Activated CD4-positive, alpha-beta T cell treated with anti-CD3 and anti-CD28 coated beads, Interleukin-2, amount 10 ng/mL, durations not matched to agents 24 days and 14 days (primary cell): Measurements from ENCODE around the gene ACAD10. TPM values are rescaled to one million over a fixed set of nuclear protein-coding genes. Genes with fewer than 3 reads are reported as not detected.
A peak's percentile ranks its signal among the peaks of the same experiment; 100 is the strongest.
"Not testable (repeated sequence)": the region's sequence is repeated elsewhere in the genome, so short reads cannot be mapped to it uniquely, and the experiment has no call there.

ENCODE experiments used
- DNase-seq: peaks from one replicate; pipeline ENCODE4 v3.0.0; 2022
- H3K27ac Mint-ChIP-seq: one replicate; pipeline ENCODE4 v1.8.0; 2022; ENCODE audit warnings: mild to moderate bottlenecking, mixed read lengths
- H3K27me3 Mint-ChIP-seq: one replicate; pipeline ENCODE4 v1.8.0; 2022; ENCODE audit warnings: mixed read lengths
- H3K36me3 Mint-ChIP-seq: one replicate; pipeline ENCODE4 v1.8.0; 2022; ENCODE audit warnings: low read depth, mild to moderate bottlenecking, mixed read lengths
- H3K4me1 Mint-ChIP-seq: one replicate; pipeline ENCODE4 v1.8.0; 2021; ENCODE audit warnings: mixed read lengths
- H3K4me3 Mint-ChIP-seq: one replicate; pipeline ENCODE4 v1.8.0; 2022; ENCODE audit warnings: mild to moderate bottlenecking, moderate library complexity, mixed read lengths
- H3K9me3 Mint-ChIP-seq: one replicate; pipeline ENCODE4 v1.8.0; 2021; ENCODE audit warnings: mixed read lengths
- intact Hi-C: fragments of 100-400 bp; cut with micrococcal nuclease; formaldehyde crosslinking; loops from one replicate; pipeline ENCODE4 v1.15.1; 2023
- total RNA-seq: library from RNA; stranded (reverse); gene quantifications from 2 replicates; pipeline ENCODE4 v1.2.3, GENCODE V29; 2022

ACAD10 gene
- total RNA-seq, 1 donor from 2014 or later, result 28.6 TPM

DNA sequence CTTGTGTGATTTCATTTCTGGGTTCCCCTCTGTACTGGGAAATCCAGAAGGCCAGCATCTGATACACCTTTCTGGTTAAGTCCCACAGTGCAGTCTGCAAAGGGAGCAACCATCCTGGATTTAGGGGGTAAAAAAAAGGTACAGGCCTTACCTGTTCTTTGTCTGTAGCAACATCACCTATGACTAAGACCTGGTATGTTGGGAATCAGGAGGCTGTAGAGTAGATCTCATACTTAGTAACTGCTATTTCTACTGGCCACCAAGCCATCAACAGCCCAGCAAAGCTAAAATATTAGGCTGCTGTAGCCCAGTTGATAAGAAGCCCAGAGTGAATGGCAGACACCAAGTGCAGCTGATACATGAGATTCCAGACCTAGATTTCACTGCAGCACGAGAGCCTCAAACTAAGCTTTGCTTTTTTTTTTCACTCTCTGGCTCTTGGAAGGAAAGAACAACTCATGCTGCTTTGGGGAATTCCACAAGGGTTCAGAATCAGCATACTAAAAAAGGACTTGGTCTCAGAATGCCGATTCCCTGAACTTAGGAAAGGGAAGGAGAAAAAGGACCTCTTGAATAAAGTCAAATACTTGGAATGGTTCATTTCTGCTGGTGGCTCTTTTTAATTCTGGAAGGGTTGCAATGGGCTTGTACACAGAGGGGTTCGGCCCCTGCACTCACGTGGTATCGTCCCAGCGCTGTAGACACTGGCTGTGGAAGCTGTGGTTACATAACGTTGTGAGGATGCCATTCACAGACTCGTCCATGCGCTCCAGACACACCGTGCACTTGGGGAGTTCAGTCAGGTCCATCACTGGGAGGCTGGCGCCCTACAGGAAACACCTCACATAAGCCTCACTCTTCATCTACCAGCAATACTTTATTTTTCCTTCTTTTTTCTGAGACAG, 20.6 kb upstream of the ACAD10 start:
- Mint-ChIP-seq H3K27ac (peak overlapping the region; percentile 64), H3K27me3 (no peaks in the 10 kb centered on the region), H3K36me3 (peaks cover 45% of the 10 kb centered on the region), H3K4me1 (peaks cover 4% of the 10 kb centered on the region), H3K9me3 (no peaks in the 10 kb centered on the region), H3K4me3 (no peak overlapping the region)
- intact Hi-C loops, result no loop called here
- DNase-seq, result no peak

DNA sequence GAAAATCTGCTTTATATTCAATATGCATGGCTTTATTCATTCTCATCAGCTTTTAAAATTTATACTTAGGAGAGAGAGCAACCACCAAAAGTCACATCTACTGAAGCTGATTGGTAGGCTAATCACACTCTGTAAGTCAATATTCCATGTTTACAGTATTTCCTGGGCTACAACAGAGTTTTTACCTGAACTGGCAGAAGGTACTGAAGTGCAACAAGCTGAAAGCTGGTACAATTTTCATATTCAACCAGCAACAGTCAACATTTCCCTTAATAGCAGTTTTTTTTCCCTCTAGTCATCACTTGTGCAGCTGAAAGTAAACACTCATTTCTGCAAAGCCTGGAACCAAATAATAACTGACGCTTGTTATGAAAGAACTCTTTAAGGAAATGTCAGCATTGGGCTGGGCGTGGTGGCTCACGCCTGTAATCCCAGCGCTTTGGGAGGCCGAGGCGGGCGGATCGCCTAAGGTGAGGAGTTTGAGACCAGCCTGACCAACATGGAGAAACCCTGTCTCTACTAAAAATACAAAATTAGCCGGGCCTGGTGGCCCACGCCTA, 13.0 kb upstream of the ACAD10 start:
- intact Hi-C loops, result no loop called here

DNA sequence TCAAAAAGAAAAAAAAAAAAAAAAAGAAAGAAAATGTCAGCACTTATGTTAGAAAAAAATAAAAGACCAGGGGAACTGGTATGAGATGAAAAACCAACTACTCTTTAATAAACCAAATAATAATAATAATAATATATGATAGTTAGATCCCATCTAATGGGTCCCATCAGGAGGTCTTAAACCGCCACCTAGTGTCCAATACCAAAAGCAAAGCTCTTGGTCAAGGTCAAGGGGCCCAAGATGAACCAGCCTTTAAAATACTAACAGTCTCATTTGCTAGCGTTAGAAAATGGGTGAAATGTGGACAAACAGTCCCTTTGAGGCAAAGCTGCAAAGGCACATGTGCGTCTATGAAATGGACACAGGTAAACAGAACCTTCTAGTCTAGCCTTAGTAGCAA, 12.3 kb upstream of the ACAD10 start:
- H3K27me3 Mint-ChIP-seq, result no peaks in the 10 kb centered on the region
- H3K4me1 Mint-ChIP-seq, result no peaks in the 10 kb centered on the region
- H3K36me3 Mint-ChIP-seq, result peaks cover 43% of the 10 kb centered on the region
- no peak overlapping the region for H3K27ac Mint-ChIP-seq
- no peak overlapping the region for H3K4me3 Mint-ChIP-seq
- no peaks in the 10 kb centered on the region for H3K9me3 Mint-ChIP-seq
- DNase-seq, result no peak
- intact Hi-C loops, result no loop called here

More for the DNA sequence above, 13.0 kb upstream of the ACAD10 start:
- no peak overlapping the region for H3K27ac Mint-ChIP-seq
- no peaks in the 10 kb centered on the region for H3K4me1 Mint-ChIP-seq
- peaks cover 41% of the 10 kb centered on the region for H3K36me3 Mint-ChIP-seq
- no peaks in the 10 kb centered on the region for H3K9me3 Mint-ChIP-seq
- H3K27me3 Mint-ChIP-seq, result no peaks in the 10 kb centered on the region
- H3K4me3 Mint-ChIP-seq, result no peak overlapping the region
- no peak for DNase-seq

DNA sequence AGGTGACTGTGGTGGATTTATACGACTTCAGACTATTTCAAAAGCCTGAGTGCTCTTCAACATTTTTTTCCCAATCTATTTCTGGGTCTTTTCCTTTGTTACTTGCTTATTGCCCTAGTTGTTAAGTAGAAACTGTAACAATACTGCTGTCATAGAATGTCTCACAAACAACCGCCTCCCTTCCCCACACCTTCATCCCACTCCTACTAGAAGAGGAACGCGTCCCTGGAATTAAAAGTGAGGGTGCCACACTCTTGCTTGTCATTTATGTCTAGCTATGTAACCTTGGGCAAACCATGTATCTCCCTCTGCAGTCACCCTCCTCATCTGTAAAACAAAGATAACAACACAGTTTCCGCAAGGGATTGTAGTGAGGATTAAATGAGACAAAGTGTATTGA, 8.7 kb upstream of the ACAD10 start:
- Mint-ChIP-seq H3K27ac (no peak overlapping the region), H3K4me1 (no peaks in the 10 kb centered on the region), H3K36me3 (peaks cover 46% of the 10 kb centered on the region), H3K4me3 (no peak overlapping the region), H3K9me3 (no peaks in the 10 kb centered on the region), H3K27me3 (no peaks in the 10 kb centered on the region)
- no peak for DNase-seq
- intact Hi-C loops, result no loop called here

DNA sequence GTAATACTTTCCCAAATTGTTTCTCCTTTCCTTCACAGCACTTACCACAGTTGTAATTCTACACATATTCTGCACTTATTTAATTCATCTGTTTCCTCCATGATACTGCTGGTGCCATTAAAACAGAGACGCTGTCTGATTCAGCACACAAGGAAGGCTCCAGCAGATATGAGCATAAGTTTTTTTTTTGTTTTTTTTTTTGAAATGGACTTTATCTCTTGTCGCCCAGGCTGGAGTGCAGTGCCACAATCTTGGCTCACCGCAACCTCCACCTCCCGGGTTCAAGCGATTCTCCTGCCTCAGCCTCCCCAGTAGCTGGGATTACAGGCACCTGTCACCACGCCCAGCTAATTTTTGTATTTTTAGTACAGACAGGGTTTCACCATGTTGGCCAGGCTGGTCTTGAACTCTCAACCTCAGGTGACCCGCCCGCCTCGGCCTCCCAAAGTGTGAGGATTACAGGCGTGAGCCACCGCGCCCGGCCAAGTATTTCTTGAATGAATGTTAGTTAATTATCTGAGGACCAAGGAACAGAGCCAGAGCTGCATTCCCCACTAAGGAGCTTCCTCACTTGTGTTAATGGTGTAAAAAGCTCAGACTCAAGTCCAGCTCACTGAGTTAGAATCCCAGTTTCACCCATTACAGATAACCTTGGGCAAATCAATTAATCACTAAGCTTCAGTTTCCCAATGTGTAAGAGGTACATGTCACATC, 1.2 kb upstream of the ACAD10 start:
- H3K4me1 Mint-ChIP-seq, result peaks cover 28% of the 10 kb centered on the region
- H3K27me3 Mint-ChIP-seq, H3K9me3 Mint-ChIP-seq: not testable (repeated sequence)
- peak; percentile 60 for DNase-seq
- H3K27ac Mint-ChIP-seq, result peak overlapping the region; percentile 96
- H3K4me3 Mint-ChIP-seq, result peak overlapping the region; percentile 99
- intact Hi-C loops, result loop anchor here (2.0 to 10.0 kb wide), 3 partner anchors 86 to 700 kb away; partner anchors contain the start of genes ATXN2 and HECTD4
- H3K36me3 Mint-ChIP-seq, result peaks cover 36% of the 10 kb centered on the region

DNA sequence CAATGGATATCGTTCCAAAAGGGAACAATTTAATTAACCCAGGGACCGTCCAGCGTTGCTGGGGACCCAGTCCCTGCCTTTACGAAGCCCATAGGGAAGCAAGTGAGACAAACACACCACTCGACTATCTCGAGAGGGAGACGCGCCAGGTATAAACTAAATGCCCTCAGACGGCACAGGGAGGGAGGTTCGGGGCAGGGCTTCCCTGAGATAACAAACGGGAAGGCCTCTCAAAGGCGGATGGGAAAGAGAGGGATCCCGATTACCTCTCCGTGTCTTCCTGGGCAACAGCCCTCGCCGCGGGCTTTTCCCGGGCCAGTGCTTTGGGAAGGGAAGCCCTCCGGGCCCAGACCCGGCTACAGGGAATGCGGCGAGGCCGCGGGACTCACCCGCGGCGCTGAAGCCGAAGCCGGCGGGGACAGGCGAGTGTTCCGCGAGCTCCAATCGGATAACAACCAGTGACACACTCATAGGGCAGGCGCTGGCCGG, 487 bp upstream of the ACAD10 start:
- peak overlapping the region; percentile 96 for H3K27ac Mint-ChIP-seq
- intact Hi-C loops, result loop anchor here (2.0 to 10.0 kb wide), 3 partner anchors 87 to 699 kb away; partner anchors contain the start of genes ATXN2 and HECTD4
- H3K9me3 Mint-ChIP-seq, result no peaks in the 10 kb centered on the region
- peaks cover 32% of the 10 kb centered on the region for H3K36me3 Mint-ChIP-seq
- DNase-seq, result no peak
- H3K4me3 Mint-ChIP-seq, result peak overlapping the region; percentile 99
- peaks cover 28% of the 10 kb centered on the region for H3K4me1 Mint-ChIP-seq
- no peaks in the 10 kb centered on the region for H3K27me3 Mint-ChIP-seq

DNA sequence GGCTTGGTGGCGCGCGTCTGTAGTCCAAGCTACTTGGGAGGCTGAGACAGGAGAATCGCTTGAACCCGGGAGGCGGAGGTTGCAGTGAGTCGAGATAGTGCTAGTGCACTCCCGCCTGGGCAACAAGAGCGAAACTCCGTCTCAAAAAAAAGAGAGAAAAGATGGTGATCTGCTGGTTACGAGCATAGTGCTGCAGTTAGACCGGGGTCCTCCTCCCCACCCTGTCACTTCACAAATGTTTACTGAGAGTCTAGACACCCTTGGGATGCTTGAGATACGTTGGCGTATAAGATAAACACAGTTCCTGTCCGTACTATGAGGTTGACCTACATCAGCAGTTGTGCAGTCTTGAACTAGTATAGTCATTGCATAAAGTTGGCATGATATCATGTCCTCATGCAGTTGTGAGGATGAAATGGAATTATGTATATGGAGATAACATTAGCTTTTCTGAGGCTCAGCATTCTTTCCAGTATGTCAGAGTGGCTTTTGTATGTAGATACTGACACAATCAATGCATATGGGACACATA, 787 bp downstream of the ACAD10 start:
- H3K36me3 Mint-ChIP-seq, result peaks cover 22% of the 10 kb centered on the region
- peaks cover 28% of the 10 kb centered on the region for H3K4me1 Mint-ChIP-seq
- intact Hi-C loops, result loop anchor here (1.0 to 10.0 kb wide), 4 partner anchors 127 to 698 kb away; partner anchors contain the start of gene HECTD4
- H3K27me3 Mint-ChIP-seq, result no peaks in the 10 kb centered on the region
- peak overlapping the region; percentile 99 for H3K4me3 Mint-ChIP-seq
- peak overlapping the region; percentile 95 for H3K27ac Mint-ChIP-seq
- DNase-seq, result no peak
- no peaks in the 10 kb centered on the region for H3K9me3 Mint-ChIP-seq

DNA sequence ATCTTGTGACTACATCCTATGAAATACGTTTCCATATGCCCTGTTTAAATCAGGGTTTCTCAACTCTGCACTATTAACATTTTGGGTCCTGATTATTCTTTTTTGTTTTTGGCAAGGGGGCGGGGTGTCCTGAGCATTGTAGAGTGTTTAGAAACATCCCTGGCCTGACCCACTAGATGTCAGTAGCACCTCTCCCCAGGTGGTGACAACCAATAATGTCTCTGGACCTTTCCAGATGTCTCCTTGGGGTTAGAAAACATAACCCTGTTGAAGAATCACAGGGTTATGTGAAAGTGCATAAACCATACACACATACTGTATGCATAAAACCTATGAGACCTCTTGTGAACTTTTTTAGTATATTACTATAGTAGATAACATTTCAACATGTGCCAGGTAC, 1.4 kb downstream of the ACAD10 start:
- intact Hi-C loops, result loop anchor here (1.0 to 10.0 kb wide), 3 partner anchors 126 to 698 kb away; partner anchors contain the start of gene HECTD4
- Mint-ChIP-seq H3K4me3 (peak overlapping the region; percentile 99), H3K9me3 (no peaks in the 10 kb centered on the region), H3K4me1 (peaks cover 28% of the 10 kb centered on the region), H3K36me3 (peaks cover 18% of the 10 kb centered on the region), H3K27ac (no peak overlapping the region), H3K27me3 (no peaks in the 10 kb centered on the region)
- peak; percentile 65 for DNase-seq

DNA sequence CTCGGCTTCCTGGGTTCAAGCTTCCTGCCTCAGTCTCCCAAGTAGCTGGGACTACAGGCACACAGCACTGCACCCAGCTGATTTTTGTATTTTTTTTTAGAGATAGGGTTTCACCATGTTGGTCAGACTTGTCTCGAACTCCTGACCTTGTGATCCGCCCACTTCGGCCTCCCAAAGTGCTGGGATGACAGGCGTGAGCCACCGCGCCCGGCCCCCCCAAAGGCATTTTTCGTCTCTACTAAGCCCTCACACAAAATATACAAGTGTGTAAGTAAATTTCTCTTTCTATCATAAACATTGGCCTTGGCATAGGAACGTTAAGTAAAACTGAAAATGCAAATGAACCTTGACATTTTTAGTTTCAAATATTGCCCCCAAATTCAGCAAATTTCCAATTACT, 2.1 kb downstream of the ACAD10 start:
- Mint-ChIP-seq H3K27ac (no peak overlapping the region), H3K4me1 (peaks cover 28% of the 10 kb centered on the region), H3K36me3 (peaks cover 14% of the 10 kb centered on the region), H3K27me3 (no peaks in the 10 kb centered on the region), H3K4me3 (no peak overlapping the region), H3K9me3 (no peaks in the 10 kb centered on the region)
- intact Hi-C loops, result loop anchor here (1.0 to 10.0 kb wide), 3 partner anchors 125 to 697 kb away; partner anchors contain the start of gene HECTD4
- no peak for DNase-seq

DNA sequence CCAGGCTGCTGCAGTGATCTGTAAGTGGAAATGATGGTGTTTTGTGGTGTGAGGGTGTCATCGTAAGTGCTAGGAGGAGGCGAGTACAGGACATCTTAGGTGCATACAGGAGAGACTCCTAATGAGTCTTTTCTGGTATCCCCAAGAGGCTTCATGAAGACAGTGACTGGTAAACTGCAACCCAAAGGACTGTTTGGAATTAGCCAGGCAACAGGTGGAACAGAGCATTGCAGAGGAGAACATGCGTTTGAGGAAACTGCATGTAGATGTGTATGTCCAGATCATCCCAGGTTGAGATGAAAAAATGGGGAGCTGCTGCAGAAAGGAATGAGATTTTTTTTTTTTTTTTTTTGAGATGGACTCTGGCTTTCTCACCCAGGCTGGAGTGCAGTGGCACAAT, 5.4 kb downstream of the ACAD10 start:
- intact Hi-C loops, result no loop called here
- Mint-ChIP-seq H3K36me3 (peaks cover 26% of the 10 kb centered on the region), H3K4me3 (no peak overlapping the region), H3K27me3 (no peaks in the 10 kb centered on the region), H3K9me3 (no peaks in the 10 kb centered on the region), H3K4me1 (peaks cover 12% of the 10 kb centered on the region), H3K27ac (no peak overlapping the region)
- DNase-seq, result no peak

DNA sequence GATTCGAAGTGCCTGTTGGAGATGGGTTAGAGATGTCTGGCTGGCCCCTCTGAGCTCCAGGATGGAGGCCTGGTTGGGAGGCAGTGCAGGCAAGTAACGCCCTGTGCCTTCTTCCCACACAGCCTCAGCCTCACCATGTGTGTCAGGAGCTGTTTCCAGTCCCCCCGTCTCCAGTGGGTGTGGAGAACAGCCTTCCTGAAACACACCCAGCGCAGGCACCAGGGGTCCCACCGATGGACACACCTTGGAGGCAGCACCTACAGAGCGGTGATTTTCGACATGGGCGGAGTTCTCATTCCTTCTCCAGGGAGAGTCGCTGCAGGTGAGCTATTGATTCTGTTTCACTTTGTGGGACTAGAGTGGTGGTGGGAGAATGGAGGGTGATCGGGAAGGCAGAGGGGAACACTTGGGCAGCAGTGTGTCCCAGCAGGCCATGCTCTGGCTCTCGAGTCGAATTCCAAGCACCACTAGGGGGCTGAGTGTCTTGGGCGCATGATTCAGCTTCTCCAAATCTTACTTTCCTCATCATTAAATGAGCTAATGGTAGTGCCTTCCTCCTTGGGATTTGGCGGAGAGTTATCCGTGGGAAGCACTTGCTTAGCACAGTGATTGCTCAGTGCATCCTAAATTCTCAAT, 6.8 kb downstream of the ACAD10 start:
- H3K36me3 Mint-ChIP-seq, result peaks cover 24% of the 10 kb centered on the region
- no peak for DNase-seq

DNA sequence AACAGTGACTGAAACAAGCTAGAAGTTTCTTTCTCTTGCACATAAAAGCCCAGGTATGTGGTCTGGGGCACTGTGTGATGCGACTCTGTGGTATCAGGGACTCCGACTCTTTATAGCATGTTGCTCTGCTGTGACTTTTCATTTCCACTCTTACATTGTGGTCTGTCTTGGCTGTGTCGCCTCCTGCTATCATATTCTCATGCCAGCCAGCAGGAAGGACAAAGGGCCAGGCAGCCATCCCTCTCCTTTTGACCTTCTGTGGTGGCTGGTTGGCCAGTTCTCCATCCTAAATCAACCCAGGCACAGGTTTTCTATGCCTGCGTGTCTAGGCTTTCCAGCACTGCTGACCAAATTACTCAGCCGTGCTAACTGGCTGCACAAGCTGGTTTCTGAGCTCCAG, 8.0 kb downstream of the ACAD10 start:
- Mint-ChIP-seq H3K27me3 (no peaks in the 10 kb centered on the region), H3K9me3 (no peaks in the 10 kb centered on the region), H3K36me3 (peaks cover 26% of the 10 kb centered on the region), H3K4me1 (no peaks in the 10 kb centered on the region), H3K27ac (no peak overlapping the region), H3K4me3 (no peak overlapping the region)
- no peak for DNase-seq
- intact Hi-C loops, result no loop called here

More for the DNA sequence above, 6.8 kb downstream of the ACAD10 start:
- no peaks in the 10 kb centered on the region for H3K9me3 Mint-ChIP-seq
- H3K4me3 Mint-ChIP-seq, result no peak overlapping the region
- no peaks in the 10 kb centered on the region for H3K4me1 Mint-ChIP-seq
- no peaks in the 10 kb centered on the region for H3K27me3 Mint-ChIP-seq
- H3K27ac Mint-ChIP-seq, result no peak overlapping the region
- intact Hi-C loops, result no loop called here

DNA sequence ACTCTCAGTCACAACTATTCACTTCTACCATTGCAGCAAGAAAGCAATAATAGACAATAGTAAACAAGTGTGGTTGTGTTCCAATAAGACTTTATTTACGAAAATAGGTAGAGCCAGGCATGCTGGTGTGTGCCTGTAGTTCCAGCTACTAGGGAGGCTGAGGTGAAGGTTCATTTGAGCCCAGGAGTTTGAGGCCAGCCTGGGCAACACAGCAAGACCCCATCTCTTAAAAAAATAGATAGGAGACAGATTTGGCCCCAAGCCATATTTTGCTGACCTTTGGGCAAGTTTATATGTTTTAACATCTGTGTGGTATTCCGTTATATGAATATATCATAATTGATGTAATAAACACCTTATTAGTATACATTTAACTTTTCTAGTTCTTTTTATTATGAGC, 14.1 kb downstream of the ACAD10 start:
- Mint-ChIP-seq H3K9me3 (no peaks in the 10 kb centered on the region), H3K4me3 (no peak overlapping the region), H3K27ac (no peak overlapping the region), H3K36me3 (peaks cover 23% of the 10 kb centered on the region), H3K27me3 (no peaks in the 10 kb centered on the region), H3K4me1 (no peaks in the 10 kb centered on the region)
- intact Hi-C loops, result no loop called here
- DNase-seq, result no peak
